Renal cortical epithelial cell (primary cell): ENCODE data around the gene PHKB. TPM values are rescaled to one million over a fixed set of nuclear protein-coding genes. Genes with fewer than 3 reads are reported as not detected.

Experiments used
- DNase-seq: peaks from one replicate; pipeline ENCODE4 v3.0.0-alpha.2; 2011; ENCODE audit warnings: low read depth
- total RNA-seq: library from RNA; depleted of rRNA; stranded (reverse); fragments of >200 nt; gene quantifications from 2 replicates; pipeline ENCODE4 v1.2.3, GENCODE V29; 2014

Gene PHKB
- total RNA-seq, 1 donor from 2014 or later: 127 TPM

GRCh38 chr16:47567321-47567720, 106.2 kb downstream of the PHKB start:
- no peak for DNase-seq

- DNase-seq: no peak
Observed at GRCh38 chr16:47568351-47568750, 107.2 kb downstream of the PHKB start.

GRCh38 chr16:47571049-47571448, 109.9 kb downstream of the PHKB start:
- no peak for DNase-seq

- DNase-seq: no peak
Observed at GRCh38 chr16:47571711-47572110, 110.6 kb downstream of the PHKB start.

GRCh38 chr16:47574091-47575054, 113.2 kb downstream of the PHKB start:
- peak; percentile 79 for DNase-seq

GRCh38 chr16:47577029-47577428, 115.9 kb downstream of the PHKB start:
- DNase-seq: no peak

- no peak for DNase-seq
Observed at GRCh38 chr16:47578033-47578432, 116.9 kb downstream of the PHKB start.

- peak; percentile 51 for DNase-seq
Observed at GRCh38 chr16:47578573-47578972, 117.4 kb downstream of the PHKB start.

GRCh38 chr16:47581114-47581513, 120.0 kb downstream of the PHKB start:
- no peak for DNase-seq

- DNase-seq: no peak
Observed at GRCh38 chr16:47584464-47585225, 123.5 kb downstream of the PHKB start.

- DNase-seq: no peak
Observed at GRCh38 chr16:47586121-47586520, 125.0 kb downstream of the PHKB start.

GRCh38 chr16:47590472-47590871, 129.3 kb downstream of the PHKB start:
- no peak for DNase-seq

- no peak for DNase-seq
Observed at GRCh38 chr16:47592232-47592631, 131.1 kb downstream of the PHKB start.

GRCh38 chr16:47599512-47599911, 138.4 kb downstream of the PHKB start:
- DNase-seq: no peak

GRCh38 chr16:47600376-47600775, 139.2 kb downstream of the PHKB start:
- DNase-seq: no peak

GRCh38 chr16:47604306-47604705, 143.2 kb downstream of the PHKB start:
- no peak for DNase-seq

- DNase-seq: no peak
Observed at GRCh38 chr16:47611042-47611441, 149.9 kb downstream of the PHKB start.

GRCh38 chr16:47611848-47612493, 150.8 kb downstream of the PHKB start:
- DNase-seq: peak; percentile 31

- DNase-seq: peak; percentile 69
Observed at GRCh38 chr16:47612711-47613110, 151.6 kb downstream of the PHKB start.

- peak; percentile 11 for DNase-seq
Observed at GRCh38 chr16:47613251-47613650, 152.1 kb downstream of the PHKB start.

GRCh38 chr16:47617732-47618131, 156.6 kb downstream of the PHKB start:
- DNase-seq: no peak

- no peak for DNase-seq
Observed at GRCh38 chr16:47622451-47623176, 161.5 kb downstream of the PHKB start.
